GM18951 (cell line): ENCODE measurements around the gene SOHLH2.

Experiments used
- POLR2A ChIP-seq: IDR thresholded peaks from 4 replicates; pipeline ENCODE4 v1.6.1; 2011; ENCODE audit warnings: mild to moderate bottlenecking; ENCODE audit not compliant: insufficient read length, insufficient read depth; ENCODE audit errors: extremely low read depth
- in situ Hi-C: fragments of 300-500 bp; cut with MboI; formaldehyde crosslinking; loops from one replicate; pipeline ENCODE4 v1.12.0; 2022; ENCODE audit warnings: low sequenced_read_pairs, mixed read lengths, inconsistent platforms; ENCODE audit not compliant: unreplicated experiment

Gene SOHLH2

GRCh38 chr13:36131931-36132297 is 82.4 kb downstream of the SOHLH2 start:
- in situ Hi-C loops = no loop called here
- no peak for TF ChIP-seq POLR2A

DNA sequence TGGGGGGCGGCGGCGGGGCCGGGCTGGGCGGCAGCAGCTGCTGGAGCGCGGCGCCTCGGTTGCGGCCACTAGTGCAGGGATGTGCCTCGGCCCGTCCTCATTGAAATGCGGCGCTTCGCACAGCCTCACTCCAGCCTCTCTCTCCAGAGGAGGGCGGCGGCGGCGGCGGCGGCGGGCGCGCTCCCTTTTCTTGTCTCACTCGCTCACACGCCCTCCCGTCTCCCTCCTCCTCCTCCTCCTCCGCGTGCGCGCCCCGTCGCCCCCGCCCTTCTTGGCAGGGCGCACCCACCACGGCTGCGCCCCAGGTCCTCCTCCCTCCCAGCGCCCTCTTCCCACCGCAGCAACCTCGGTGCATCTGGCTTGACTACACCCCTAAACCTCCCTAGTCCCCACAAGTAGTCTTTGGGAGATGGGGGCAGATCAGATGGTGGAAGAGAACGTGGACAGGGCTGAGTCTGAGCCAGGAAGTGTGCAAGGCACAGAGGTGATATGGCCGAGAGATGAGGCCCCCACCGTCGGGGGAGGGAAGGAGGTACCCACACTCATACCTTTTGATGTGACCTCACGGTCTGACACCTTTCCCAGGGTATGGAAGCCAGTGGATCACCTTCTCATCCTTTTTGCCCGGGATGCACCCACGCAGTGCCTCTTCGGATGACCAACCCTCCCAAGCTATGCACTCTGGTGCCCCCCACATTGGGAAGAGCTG is 83.0 kb downstream of the SOHLH2 start, which contains the start of gene DCLK1:
DCLK1 (minus strand) TSS at position 161 of the 709 bp plus-strand sequence.
- in situ Hi-C loops = no loop called here
- no peak for TF ChIP-seq POLR2A

- no peak for TF ChIP-seq POLR2A
- in situ Hi-C loops = no loop called here
Observed at GRCh38 chr13:36130552-36131221, 83.7 kb downstream of the SOHLH2 start.

GRCh38 chr13:36130193-36130551 is 84.2 kb downstream of the SOHLH2 start:
- no peak for TF ChIP-seq POLR2A
- in situ Hi-C loops = no loop called here

- no peak for TF ChIP-seq POLR2A
- in situ Hi-C loops = no loop called here
Observed at GRCh38 chr13:36129539-36129938, 84.8 kb downstream of the SOHLH2 start.

DNA sequence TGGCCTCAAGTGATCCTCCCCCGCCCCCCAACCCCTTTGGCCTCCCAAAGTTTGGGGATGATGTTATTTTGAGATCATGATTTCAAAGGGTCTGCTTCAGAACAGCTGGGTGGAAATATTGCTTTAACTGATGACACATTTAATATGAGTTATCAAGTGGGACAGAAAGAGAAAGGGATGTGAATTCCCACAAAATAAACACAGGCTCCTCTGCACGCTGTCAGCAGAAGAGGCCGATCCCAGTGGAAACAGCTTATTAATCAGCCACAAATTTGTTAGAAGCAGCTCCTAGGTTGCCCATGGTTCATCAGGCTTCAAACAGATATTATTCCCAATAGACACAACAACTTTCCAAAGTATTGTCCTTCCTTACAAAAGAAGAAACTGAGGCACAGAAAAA is 87.9 kb downstream of the SOHLH2 start:
- TF ChIP-seq POLR2A = no peak
- in situ Hi-C loops = no loop called here

DNA sequence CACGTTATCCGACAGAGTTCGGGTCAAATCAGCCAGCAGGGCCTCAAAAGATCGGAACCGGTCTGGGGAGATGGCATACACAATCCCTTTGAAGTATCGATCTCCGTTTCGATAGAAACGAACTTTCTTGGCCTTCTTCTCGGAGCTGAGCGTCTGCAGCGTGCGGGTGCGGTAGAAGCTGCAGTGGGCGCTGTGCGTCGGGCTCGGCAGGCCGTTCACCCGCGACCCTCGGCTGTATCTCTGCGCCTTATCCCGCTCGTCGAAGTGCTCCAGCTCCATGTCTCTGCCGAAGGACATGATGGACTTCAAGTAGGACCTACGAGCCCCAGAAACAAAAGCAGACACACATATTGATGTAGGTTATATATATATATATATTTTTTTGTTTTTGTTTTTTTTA is 88.5 kb downstream of the SOHLH2 start:
- in situ Hi-C loops = no loop called here
- no peak for TF ChIP-seq POLR2A

DNA sequence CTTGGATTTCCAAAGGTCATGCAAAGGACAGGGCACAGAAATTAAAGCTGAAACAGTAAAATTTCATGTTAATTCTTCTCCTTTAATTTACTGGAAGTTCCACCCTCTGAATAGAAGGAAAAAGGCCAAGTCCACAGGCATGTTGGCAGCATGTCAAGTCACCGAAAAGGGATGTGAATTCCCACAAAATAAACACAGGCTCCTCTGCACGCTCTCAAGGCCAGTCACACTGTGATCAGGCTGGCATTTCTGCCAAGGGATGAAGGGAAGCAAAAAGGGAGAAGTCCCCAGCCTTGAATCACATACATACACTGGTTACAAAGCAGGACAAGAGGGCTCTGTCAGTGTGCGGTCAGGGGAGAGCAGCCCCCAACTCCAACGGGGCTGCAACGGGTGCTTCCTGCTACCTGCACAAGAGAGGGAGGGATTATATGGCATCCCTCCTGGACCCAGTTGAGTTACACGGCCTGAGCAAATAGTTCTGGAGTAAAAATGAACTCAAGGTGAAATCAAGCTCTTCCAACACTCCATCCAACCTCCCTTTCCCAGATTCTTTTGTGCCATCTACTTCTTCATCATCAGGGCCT is 90.0 kb downstream of the SOHLH2 start:
- in situ Hi-C loops = no loop called here
- no peak for TF ChIP-seq POLR2A
